ENCODE results near the gene FOLR3.
"Not testable (repeated sequence)": the region's sequence is repeated elsewhere in the genome, so short reads cannot be mapped to it uniquely, and the experiment has no call there.

FOLR3 gene

DNA sequence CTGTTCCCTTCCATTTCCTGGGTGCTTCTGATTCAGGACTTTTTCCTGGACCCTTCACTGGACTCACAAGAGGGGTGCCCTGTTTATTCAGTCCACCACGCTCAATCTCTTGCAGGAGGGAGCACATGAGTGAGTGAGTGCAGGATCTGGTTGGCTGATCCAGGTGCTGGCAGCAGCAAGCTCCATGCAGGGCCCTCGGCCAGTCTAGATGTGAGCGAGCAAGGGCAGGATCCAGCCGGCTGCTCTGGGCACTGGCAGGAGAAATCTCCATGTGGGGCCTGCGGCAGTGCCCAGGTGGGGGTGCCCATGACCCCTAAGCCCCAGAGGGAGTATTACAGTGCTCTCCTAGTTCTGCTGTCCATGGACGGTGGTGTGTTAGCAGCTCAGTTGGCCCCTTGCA is 11.5 kb upstream of the FOLR3 start:
- DNase-seq, result no peak

DNA sequence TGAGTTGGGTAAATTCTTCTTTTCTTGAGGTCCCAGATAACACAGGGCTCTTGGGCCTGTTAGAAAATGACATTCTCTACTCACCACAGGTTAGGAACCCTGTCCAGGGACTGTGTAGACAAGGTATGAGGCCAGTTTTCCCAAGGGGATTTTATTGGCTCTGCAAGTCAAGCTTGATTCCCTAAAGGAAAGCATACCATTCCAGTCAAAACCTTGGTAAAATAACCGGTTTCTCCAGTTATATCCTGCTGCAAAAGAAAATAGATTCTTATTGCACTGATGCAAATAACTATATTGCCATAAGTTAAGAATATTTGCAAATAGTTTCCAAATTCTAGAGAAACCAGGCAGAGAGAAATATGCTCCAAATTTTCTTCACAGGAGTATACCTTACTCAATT is 9.6 kb upstream of the FOLR3 start:
- DNase-seq, result no peak

DNA sequence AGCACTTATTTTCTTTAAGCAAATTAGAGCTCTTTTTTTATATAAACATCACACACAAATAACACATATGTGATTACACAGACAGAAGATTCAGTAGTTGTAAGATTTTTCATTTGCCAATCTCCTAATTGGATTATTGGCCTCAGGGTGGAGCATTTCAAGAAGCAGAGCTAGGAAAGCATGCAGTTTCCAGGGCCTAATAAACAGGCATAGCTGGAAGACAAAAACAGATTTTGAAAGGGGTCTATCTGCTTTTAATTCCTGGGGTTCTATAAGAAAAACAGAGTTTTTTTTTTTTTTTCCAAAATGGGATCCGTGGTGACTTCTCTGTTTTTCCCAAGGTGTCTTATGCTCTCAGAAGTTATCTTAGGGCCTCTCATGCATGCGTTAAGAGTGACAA is 7.6 kb upstream of the FOLR3 start:
- no peak for DNase-seq

DNA sequence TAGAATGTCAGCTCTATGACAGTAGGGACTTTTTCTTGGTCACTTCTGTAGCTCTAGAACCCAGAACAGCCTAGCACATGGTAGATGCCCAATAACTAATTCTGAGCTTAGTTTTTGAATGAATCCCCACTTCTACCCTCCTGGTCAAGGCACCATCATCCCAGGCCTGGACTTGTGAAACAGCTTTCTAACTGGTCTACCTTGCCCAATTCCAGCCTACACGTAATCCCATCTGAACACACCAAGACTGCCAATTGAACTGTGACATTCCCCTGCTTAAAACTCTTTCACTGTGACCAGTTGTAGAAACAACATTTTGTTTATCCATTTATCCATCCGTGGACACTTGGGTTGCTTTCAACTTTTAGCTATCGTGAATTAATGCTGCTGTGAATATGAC is 6.1 kb upstream of the FOLR3 start:
- no peak for DNase-seq

DNA sequence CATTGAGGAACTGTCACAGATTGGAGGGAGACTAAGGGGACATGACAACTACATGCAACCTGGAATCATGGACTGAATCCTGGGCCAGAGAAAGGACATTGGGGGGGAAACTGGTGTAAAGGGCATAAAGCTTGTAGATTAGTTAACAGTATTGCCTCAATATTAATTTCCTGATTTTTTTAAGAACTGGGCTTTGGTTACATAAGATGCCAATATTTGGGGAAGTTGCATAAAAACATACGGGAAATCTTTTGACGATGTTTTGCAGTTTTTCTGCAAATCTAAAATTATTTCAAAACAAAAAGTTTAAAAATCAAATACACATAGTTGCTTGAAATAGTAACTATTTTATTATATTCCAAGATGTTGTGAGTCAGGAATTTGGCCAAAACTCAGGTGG is 2.9 kb upstream of the FOLR3 start:
- DNase-seq, result no peak

DNA sequence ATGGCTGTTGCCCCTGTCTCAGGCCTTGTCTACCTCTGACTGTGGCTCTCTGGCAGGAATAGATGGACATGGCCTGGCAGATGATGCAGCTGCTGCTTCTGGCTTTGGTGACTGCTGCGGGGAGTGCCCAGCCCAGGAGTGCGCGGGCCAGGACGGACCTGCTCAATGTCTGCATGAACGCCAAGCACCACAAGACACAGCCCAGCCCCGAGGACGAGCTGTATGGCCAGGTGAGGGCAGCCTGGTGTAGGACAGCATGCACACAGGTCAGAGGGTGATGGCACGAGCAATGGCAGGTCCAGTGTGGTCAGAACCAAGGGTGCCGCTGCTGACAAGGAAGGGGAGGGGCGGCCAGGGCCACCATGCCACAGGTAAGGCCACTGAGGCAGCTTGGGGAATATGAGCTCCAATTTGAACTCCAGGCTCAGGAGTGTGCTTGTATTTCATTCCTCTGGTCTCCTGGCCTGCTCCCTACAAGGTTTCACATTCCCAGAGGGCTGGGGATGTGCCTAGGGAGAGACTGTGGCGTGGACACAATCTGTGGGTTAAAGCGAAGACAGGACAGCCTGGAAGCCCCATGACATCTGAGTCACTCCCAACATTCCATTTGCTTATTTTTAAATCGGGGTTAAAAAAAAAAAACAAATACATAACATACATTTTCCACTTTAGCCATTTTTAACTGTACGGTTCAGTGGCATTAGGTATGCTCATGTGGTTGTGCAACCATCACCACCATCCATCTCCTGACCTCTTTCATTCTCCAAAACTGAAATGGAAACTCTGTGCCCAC is 562 bp downstream of the FOLR3 start:
- no peak for DNase-seq

DNA sequence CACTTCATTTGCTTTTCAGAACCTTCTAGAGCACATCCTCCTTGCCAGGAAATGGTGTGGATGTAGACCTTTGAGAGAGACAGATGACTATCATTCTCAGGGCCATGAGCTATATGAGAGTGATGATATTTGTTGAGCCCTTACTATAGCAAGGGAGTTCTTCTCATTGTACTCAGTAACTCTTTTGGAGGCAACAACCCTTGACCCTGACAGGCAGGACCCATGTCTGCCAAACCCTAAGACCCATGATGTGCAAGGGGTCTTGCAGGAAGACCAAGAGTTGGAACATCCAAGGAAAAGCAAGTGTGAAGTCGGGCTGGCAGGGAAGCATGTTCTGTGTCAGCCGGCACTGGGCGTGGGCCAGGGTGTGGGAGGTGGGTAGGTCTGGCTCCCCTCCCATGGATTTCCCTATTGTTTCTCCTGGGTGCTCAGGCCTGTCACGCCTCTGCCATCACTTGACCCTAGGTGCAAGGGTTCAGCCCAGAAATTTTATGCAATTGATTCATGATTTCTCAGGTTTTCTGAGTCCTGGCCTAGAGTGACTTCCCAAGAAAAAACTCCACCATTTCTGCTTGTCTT is 1.2 kb downstream of the FOLR3 start:
- DNase-seq, result no peak

DNA sequence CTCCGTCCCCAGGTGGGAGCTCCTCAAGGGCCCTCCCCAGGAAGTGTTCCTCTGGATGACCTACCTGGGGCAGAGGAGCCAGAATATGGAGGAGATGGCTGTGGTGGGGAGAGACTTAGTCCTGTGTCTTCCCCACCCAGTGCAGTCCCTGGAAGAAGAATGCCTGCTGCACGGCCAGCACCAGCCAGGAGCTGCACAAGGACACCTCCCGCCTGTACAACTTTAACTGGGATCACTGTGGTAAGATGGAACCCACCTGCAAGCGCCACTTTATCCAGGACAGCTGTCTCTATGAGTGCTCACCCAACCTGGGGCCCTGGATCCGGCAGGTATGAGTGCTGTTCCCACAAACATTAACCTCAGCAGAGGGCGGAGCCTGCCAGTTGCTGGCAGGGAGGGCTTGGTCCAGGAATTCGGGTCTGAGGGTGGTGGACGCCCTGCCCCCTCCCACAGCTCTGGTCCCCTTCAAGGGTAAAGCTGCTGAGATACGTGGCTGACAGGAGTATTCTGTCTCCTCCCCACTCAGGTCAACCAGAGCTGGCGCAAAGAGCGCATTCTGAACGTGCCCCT is 3.4 kb downstream of the FOLR3 start:
- DNase-seq, result no peak

DNA sequence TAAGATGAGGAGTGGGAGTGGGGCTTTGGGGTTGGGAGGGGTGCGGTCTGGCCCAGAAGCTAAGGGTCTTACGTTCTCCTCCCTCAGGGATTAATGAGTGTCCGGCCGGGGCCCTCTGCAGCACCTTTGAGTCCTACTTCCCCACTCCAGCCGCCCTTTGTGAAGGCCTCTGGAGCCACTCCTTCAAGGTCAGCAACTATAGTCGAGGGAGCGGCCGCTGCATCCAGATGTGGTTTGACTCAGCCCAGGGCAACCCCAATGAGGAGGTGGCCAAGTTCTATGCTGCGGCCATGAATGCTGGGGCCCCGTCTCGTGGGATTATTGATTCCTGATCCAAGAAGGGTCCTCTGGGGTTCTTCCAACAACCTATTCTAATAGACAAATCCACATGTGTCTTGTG is 4.0 kb downstream of the FOLR3 start:
- DNase-seq, result no peak

DNA sequence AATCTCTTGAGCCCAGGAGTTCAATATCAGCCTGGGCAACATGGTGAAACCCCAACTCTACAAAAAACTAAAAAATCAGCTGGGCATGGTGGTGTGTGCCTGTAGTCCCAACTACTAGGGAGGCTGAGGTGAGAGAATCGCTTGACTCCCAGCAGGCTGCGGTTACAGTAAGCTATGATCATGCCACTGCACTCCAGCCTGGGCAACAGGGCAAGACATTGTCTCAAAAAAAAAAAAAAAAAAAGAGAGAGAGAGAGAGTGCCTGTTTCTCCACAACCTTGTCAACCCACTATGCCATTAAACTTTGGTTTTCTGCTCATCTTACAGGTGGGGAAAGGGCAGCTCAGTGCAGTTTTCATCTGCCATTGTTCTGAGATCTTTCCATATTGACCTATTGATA is 5.1 kb downstream of the FOLR3 start:
- no peak for DNase-seq

DNA sequence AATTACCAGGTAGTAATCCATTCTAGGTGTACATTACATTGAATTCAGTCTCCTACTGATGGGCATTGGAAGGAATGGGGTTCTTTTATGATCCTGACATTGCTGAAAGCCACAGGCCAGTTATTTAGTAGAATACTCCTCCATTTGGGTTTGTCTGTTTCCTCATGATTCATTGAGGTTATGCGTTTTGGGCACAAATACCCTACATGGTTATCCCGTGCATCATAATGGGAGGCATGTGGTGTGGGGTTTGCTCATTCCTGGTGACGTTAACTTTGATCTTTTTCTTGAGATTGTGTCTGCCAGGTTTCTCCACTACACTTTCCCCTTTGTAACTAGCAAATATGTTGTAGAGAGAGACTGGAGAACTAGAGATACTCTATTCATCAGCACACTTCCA is 5.5 kb downstream of the FOLR3 start:
- DNase-seq, result peak; percentile 27

DNA sequence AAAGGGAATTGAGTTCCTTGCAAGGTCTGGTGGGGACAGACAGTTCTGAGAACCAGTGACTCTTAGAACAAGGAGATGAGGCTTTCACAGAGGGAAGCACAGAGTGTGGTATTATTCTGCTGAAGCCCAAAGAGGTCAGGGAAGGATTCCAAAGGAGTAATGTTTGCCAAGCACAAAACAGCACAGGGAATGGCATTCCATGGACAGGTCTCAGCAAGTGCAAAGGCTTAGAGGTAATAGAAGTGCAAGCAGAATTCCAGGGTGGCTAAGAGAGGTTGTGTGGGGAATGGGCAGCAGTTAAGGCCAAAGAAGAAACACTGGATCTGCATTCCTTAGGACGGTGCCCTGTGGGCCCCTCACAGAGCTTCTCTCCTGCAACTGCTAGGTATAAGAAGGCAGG is 6.6 kb downstream of the FOLR3 start:
- DNase-seq, result not testable (repeated sequence)

DNA sequence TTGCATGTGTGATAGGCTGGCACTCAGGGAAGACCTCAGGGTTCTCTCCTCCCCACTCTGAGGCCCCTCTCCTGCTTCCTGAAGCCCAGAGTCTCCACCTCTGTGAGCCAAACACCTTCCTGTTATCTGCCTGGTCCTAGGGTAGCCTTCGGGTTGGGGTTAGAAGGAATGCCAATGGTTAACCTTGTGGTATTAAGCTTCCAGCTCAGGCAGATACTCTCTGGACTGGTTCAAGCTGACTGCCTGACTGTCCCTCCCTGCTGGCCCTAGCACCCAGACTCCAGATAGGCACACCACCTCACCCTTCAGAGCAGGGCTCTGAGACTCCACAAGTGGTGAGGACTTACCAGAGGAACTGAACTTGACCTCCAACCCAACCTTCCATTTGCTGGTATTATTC is 7.0 kb downstream of the FOLR3 start:
- not testable (repeated sequence) for DNase-seq

DNA sequence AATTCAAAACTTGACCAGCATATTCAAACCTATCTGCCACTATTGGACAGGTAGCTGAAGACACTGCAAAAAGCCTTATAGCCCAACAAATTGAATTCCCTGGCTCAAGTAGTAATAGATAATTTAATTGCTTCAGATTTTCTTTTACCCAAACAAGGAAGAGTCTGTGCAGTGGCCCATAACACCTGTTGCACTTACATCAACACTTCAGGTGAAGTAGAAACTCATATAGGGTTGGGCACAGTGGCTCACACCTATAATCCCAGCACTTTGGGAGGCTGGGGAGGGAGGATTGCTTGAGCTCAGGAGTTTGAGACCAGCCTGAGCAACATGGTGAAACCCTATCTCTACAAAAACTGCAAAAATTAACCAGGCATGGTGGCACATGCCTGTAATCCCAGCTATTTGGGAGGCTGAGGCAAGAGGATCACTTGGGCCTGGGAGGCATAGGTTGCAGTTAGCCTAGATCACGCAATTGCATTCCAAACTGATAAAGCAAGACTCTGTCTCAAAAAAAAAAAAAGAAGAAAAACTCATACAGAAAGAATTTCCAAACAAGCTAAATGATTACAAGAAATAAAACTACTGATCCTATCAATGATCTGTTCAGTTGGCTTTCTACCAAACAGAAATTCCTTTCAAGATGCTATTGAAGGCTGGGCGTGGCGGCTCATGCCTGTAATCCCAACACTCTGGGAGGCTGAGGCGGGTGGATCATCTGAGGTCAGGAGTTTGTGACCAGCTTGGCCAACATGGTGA is 9.5 kb downstream of the FOLR3 start:
- DNase-seq, result no peak

DNA sequence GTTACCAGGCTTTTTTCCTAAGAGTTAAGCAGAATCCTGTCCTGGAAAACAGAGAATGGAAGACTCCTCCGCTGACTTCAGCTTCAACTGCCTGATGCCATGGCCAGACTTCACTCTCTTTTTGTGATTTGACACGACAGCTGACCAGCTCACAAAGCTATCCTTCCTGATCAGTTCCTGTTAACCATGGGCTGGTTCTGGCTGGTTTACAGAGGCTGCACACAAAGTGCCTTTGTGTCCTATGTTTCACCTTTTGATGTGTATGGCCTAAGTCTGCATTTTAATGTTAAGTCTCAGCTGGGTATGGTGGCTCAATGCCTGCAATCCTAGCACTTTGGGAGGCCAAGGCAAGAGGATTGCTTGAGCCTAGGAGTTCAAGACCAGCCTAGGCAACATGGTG is 11.1 kb downstream of the FOLR3 start:
- DNase-seq, result no peak

DNA sequence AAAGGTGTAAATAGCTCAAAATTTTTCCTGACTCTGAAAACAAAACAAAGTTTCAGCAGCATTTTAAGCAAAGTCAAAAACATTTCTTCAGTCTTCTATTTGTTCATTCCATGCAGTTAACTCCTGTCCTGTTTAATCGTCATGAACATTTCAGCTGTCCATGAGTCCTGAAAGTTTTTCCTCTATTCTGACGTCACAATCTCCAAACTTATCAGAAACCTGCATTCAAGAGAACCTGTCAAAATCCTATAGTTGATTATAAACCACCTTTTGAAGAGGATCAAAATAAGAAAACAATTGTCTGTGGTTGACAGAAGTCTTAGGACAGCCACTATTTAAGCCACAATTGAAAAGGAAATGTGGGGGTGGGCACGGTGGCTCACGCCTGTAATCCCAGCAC is 15.4 kb downstream of the FOLR3 start:
- no peak for DNase-seq

DNA sequence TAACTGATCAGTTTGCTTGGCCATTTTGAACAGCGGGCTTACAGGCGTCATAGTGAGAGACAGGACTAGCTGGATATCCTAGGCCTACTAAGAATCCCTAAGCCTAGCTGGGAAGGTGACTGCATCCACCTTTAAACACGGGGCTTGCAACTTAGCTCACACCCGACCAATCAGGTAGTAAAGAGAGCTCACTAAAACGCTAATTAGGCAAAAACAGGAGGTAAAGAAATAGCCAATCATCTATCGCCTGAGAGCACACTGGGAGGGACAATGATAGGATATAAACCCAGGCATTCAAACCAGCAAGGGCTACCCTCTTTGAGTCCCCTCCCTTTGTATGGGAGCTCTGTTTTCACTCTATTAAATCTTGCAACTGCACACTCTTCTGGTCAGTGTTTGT is 18.3 kb downstream of the FOLR3 start:
- not testable (repeated sequence) for DNase-seq

DNA sequence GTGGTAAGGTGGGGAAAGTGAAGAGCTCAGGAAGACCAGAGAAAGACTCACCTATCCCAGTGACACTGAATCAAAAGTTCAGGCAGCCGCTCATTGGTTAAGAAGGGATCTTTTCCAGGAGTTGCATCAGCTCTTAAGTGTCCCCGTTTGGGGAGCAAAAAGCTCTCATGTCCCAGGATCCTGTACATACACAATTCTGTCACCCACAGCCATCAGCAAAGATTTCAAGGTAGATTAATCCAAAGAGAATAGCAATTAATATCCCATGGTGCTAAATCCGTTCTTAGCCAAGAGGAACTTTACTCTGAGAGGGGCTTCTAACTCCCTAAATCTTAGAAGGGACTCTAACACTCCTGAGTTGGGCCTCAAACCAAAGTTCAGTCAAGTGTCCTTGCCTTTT is 19.3 kb downstream of the FOLR3 start:
- DNase-seq, result no peak

DNA sequence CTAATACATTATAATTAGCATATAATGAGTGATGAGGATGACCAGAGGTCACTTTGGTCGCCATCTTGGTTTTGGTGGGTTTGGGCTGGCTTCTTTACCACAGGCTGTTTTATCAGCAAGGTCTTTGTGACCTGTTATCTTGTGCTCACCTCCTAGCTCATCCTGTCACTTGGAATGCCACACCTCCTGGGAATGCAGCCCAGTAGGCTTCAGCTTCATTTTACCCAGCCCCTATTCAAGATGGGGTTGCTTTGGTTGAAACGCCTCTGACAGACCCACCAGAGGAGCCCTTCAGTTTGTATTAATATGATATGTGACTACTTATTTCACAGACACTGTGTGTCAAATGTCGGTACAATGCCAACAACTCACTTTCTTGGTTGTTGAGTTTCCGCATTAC is 20.2 kb downstream of the FOLR3 start:
- no peak for DNase-seq

DNA sequence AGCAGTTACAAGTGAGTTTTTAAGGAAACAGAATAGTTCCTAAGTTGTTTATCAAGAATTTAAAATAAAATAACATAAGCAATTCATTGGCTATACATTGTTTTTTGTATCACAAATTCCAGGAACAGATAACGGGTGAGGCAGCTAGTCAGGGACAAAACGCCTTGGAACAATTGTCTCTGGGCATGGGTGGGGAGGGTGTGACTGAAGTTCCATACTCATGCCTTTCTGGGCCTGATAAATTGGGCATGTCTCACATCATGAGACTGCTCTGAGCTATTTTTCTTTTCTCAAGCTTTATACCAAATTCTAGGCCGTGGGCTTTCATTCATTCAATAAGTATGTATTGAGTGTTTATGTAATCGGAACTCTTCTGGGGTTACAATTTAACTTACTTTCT is 21.6 kb downstream of the FOLR3 start:
- DNase-seq, result no peak

DNA sequence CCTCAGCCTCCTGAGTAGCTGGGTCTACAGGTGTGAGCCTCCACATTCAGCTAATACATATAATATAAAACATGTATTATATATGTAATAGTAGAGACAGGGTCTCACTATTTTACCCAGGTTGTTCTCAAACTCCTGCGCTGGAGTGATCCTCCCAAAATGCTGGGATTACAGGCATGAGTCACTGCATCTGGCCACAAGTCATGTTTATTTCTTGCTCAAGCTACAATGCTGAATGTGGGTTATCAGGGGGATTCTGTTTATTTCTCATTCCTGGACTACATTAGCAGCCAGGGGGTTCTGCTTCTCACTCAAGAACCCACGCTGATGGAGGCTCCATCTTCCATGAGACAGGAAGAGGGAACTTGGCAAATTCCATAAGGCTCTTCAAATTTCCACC is 24.8 kb downstream of the FOLR3 start:
- no peak for DNase-seq

DNA sequence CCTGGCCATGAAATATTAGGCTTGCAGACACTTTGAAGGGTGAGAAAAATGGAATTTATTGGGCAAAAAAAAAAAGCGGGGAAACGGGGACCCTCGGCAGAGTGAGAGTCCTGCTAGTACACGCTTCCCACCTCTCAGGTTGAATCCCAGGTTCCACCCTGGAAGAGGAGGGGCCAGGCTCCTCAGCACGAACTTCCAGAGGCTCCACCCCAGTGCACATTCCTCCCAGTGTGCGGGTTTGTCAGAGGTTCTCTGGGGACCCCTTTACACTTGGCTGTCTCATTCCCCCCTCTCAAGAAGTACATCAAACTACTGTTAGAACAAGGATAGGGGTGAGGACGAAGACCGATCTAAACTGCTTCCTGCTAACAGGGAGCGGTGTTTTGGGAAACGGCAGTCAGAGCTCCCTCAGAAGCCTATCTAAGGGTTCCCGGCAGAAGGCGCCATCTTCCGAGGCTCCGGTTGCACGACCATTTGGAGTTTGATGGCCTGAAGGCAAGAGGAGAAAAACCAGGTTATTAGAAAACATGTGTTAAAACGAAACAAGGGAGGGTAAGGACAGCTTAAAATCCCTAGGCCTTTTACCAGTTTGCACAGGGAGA is 27.5 kb downstream of the FOLR3 start:
- no peak for DNase-seq

DNA sequence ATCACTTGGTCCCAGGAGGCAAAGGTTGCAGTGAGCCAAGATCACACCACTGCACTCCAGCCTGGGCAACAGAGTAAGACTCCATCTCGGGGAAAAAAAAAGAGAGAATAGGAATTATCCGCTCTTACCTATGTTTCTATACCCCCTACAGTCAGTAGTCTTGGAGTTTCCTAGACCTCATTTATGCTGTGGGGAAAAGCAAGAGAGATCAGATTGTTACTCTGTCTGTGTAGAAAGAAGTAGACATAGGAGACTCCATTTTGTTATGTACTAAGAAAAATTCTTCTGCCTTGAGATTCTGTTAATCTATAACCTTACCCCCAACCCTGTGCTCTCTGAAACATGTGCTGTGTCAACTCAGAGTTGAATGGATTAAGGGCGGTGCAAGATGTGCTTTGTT is 28.7 kb downstream of the FOLR3 start:
- not testable (repeated sequence) for DNase-seq

Measured in stimulated activated CD4-positive, alpha-beta T cell treated with anti-CD3 and anti-CD28 coated beads, Interleukin-1b, Interleukin-23, amount 100 ng/mL, for 48 hours (primary cell).